ENCODE measurements around the gene TSPAN9.

The TSPAN9 gene

DNA sequence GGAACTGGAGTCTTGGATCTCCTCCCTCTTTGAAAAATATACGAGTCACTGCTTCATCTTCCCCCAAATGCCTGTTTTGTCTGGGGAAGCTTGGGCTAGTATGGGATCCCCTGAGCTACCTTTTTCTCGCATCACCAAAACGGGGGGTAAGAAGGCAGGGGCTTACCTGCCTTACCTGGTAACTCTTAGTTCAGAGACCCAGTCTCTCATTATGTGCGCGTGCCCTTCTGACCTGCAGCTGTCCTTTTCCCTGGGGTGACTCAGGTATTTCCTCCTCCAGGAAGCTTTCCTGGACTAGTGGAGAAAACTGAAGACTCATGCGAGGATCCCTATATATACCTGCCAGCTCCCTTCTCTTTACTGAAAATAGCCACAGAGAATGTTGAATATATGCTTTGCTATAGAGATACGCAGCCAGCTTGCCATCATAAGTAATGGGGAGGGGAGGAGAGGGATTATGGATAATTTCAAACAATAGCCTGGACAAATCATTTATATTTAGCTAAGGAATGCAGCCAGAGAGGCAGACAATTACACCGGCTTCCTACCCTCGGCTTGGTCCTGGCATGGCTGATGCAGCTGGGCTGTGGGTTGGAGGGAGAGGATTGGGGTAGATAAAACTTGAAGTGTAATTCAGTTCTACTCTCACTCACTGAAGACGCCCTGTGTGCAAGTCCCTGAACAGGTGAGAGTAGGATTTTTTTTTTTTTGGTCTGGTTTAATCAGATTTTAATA is 1.1 kb downstream of the TSPAN9 start:
- no peak for DNase-seq (ENCODE audit: low spot score)

DNA sequence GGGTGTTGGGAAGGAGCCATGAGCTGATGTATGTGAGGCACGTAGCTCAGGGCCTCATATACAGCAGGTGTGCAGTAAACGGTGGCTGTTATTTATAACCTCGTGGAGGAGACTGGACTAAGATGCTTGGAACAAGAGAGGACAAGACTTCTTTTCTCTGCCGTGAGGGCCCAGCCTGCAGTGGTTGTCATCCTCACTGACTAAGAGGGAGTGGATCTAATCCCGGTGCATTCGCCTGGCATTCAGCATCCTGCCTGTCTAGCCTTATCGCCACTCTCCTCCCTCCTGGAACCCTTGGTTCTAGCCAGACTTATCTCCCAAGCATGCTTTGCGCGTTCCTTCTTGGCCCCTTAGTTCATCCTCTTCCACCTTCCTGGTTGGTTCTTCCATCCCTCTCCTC is 3.9 kb downstream of the TSPAN9 start:
- no peak for DNase-seq (ENCODE audit: low spot score)

DNA sequence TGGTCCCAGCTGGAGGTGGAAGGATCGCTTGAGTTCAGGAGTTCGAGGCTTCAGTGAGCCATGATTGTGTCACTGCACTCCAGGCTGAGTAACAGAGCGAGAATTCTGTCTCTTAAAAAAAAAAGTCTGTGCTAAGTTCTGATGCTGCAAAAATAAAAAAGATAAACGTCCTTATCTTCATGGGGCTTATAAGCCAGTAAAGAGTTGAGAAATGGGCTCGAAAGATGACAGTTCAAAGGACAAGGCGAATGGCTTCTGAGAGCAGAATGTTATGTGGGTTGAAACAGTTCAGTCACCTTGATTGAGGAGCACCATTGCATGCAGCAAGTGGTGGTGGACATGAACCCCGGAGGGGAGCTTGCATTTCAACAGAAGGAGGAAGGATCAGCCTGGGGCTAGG is 4.7 kb downstream of the TSPAN9 start:
- DNase-seq (ENCODE audit: low spot score) = no peak

DNA sequence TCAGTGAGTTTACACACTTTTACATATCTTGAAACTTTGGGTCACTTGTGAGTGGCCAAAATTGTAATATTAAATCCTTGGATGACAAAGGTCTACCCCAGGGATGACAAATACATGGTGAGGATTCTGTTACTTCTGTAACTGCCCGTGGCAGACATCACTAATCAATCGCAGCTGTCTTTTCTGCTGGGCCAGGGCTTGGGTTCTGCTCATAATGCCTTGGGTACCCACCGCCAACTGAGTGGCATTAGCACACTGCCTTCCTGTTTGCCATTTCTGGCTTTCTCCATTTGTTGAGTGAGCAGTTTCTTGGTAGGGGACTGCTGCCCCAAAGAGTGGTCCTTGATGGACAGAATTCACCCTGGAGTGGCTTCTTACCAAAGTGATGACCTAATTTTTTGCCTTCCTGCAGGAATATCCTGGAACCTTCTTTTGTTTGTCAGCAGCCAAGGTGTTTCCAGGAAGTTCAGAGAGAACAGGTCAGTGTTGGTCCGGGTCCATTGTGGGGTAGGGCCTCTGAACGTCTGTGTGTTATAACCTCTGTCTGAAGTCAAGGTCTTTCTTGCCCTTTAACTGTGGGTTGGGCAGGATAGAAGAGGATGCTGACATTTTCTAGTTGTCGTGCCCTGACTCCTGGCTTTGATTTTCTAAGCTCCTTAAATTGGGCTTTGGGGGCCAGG is 6.2 kb downstream of the TSPAN9 start:
- no peak for DNase-seq (ENCODE audit: low spot score)

DNA sequence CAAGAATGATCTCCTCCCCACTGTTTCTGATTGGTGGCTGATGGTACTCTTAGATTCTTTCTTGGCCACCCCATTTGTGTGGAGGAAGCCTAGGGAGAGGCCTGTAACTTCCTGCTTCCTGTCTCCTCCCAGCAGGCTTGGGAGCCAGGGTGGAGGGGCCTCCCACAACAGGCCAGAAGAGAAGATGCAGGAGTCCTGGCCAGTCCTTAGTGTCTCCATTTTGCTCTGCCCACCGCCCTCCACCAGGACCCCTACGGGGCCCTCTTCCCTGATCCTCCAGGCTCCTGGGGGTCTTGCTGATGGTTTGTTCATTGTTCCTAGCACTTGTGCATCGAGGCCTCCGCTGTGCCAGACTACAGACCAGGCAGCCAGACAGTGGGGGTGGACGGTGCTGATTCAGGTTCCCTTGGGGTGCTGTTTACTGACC is 6.8 kb downstream of the TSPAN9 start:
- DNase-seq (ENCODE audit: low spot score) = no peak

DNA sequence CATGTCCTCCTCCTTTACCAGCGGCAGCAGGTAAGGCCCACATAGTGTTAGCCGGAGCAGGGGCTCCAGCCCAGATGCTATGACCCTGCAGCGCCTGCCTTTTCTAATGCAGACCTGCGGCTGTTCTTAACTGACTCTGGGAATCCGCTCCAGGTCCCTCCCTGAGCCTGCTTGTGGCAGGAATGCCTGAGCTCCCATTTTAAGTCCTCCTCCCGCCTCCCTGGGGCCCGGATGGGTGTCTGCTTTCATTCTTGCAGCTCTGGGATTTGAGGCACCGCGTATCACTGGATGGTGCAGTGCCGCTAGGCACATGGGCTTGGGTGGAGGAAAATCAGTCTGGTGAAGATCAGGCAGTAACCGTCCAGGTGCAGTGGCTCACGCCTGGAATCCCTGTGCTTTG is 7.6 kb downstream of the TSPAN9 start:
- no peak for DNase-seq (ENCODE audit: low spot score)

DNA sequence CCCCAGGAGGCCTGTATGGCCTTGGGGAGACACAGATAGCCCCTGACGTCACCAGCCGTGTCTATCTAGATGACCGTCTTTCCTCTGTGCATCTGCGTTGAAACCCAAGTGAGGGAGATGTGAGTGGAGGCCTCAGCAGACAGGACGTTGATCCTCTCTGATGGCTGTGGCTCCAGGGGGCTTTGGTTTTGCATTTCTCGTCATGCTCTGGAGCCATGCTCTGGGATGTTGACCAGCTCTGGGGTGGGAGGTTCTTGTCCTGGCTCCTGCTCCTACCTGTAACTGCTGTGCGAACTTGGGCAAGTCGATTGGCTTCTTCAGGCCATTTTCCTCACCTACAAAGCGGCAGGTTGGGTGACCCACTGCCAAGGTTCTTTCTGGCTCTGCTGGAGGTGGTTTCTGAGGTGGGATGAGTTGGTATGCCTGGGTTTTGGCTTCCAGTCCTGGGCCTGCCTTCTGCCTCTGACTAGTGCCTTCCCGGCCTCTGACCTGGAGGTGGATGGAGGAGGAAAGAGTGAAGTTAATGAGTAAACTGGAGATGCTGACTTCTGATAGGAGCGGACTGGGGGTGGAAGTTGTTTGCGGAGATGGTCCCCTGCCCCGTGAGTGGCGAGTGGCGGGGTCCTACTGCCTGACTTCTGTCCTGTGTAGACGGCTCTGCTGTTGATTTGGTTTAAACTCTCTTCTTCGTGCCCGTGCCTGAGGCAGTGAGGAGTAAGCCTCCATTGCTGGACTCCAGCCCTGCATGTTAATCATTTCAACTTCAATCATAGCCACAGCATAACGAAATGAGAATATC is 8.4 kb downstream of the TSPAN9 start:
- DNase-seq (ENCODE audit: low spot score) = no peak

DNA sequence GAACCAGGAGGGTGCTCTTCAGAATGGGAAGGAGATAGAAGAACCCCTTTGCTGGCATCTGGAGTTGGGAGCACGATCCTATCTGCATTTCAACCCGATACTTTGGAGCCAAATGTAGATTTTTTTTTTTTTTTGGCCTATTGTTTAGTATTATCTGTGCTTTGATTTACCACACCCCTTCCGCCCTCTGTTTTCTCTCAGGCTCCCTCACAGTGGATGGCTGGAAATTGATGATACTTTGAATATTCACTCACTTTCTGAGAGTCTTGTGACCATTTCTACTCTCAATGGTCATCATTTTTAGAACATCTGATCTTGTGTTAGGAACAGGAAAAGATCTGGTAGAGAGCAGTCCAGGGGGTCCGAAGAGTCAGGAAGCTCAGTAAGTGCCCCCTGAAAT is 9.0 kb downstream of the TSPAN9 start:
- no peak for DNase-seq (ENCODE audit: low spot score)

DNA sequence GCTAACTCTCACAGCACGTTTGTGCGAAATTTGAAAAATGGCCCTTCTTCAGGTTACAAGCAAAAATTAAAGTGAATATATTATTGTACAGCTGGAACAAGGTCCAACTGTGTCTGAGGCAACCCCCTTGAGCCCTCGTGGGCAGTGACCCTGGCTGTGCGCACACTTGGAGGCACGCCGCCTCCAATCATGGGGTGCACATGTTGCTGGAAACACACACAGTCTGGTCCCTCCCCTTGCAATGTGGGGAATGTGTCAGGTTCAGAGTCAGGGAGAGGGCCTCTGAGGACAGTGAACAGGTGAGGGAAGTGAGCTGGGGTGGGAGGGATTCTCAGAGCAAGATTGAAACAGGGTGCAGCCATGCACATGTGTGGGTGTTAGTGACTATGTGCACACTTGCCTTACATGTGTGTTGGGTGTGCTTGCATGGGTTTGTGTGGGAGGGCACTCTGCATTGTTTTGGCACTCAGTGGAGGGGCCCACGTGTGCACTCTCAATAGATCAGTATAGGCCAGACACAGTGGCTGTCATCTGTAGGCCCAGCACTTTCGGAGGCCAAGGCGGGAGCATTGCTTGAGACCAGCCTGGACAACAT is 9.6 kb downstream of the TSPAN9 start:
- no peak for DNase-seq (ENCODE audit: low spot score)

DNA sequence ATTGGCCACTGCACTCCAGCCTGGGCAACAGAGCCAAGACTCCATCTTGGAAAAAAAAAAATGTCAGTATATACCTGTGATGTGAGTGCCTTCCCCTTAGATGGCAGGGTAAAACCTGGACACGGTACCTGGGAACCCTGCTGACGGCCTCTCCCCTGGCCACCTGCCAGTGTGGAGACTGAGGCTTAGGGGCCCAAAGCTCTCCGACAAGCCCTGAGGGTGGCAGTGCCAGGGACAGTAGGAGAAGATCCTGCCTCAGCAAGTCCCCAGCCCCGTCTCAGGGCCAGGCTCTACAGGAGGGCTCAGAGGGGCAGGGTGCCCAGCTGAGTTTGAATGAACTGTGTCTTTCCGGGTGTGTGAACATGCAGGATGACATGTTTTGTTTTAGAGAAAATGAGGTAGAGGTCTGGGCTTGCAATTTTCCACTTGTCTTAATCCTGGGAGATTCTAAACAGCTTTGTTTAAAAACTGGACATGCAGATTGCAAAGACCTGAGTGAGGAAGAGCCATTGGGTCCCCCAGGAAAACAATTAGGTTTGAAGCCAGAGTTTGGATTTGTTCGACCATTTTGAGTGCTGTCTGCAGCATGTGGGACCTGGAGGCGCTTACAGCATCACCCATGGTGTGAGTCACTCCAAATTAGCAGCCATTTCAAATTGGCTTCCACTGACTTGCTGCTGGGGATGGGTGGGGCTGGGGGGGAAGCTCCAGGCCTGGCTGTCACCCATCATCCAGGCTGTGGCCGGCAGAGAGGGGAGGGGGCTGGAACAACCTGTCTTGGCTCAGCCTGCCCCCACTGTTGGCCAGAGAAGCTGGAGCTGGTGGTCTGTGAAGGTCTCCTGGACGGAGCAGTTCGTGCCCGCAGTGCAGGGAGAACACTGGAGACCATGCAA is 10.8 kb downstream of the TSPAN9 start:
- peak; percentile 37 for DNase-seq (ENCODE audit: low spot score)

DNA sequence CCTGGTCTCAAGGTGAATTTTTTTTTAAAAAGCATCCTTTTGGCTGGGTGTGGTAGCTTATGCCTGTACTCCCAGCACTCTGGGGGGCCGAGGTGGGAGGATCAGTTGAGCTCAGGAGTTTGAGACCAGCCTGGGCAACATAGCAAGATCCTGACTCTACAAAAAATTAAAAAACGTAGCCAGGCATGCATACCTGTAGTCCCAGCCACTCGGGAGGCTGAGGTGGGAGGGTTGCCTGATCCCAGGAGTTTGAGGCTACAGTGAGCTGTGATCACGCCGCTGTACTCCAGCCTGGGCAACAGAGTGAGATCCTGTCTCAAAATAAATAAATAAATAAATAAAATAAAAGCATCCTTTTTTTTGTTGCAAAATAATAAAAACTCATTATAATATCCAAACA is 12.4 kb downstream of the TSPAN9 start:
- DNase-seq (ENCODE audit: low spot score) = no peak

DNA sequence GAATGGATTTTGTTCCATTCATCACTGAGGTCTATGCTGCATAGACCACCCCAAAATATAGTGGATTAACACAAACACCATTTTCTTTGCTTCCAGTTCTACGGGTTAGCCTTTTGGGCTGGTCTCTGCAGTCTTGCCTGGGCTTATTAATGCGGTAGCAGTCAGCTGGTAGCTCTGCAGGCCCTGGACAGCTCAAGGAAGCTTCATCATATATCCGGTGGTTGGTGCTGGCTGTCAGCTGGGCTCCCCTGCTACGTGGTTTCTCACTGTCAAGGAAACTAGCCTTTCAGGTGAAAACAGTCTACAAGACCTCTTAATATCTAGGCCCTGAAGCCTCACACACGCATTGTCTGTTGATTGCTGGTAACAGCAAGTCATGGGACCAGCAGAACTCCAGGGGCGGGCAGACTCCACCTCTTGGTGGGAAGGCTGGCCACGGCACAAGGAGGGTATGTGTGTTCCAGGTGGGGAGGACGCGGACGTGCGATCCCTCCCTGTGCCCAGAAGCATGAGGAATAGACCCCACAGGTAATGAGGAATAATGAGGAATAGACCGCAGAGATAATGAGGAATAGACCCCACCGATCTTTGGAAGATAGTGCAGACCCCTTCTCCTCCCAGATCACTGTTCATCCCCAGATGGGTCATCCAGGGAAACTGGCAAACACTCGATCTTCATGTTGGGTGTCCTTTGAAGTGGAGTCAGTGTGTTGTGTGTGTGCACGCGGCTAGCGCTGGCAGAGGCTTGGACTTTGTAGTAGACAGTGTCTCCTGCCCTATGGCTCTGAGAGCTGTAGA is 13.3 kb downstream of the TSPAN9 start:
- no peak for DNase-seq (ENCODE audit: low spot score)

DNA sequence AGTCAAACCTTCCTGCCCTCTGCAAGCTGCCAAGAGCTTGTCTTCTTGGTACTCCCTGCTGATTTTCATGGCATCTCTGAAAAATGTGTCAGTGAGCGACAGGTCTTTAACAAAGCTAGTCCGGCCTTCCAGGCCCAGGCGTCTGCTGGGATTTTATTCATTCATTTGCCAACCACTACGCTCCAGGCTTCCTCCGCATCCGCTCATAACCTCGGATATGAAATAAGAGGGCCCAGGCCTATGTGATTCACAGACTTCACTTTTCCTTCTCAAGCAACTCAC is 13.8 kb downstream of the TSPAN9 start:
- DNase-seq (ENCODE audit: low spot score) = no peak

DNA sequence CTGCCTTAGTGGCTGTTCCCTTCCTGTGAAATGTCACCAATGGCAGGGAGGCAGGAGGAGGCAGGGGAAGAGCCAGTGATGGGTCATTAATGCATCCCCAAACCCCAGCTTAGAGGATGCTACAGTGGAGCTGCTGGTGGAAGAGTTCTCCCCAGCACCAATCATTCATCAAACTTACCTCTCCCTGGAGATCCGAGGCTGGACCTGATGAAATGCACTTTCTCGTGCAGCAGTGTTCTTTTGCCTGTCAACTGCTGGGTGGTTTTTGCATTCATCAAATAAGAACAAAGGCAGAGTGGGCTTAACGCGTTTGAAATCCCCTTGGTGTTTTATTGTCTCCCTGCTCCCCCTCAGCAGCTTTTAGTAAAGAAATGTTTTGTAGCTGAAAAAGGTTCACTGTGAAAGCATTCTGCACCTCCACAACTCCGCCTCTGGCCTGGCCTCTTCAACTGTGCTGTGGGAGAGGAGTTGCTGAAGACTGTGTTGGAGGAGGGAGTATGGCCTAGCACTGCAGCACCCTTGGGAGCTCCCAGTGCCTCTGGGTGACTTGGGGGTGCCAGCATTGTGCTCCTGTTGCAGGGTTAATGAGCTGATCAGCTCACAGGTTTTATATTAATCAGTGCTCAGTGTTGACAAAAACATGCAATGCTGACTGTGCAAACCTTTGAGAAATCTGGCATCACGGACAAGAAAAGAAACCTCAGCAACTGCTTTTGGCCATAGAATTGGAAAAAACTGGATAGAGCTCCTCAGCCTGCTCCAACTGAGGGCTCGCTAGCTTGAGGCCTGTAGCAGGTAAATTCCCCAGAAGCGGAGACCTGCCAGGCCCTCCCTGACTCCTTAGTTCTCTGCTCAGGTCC is 14.4 kb downstream of the TSPAN9 start:
- DNase-seq (ENCODE audit: low spot score) = no peak

DNA sequence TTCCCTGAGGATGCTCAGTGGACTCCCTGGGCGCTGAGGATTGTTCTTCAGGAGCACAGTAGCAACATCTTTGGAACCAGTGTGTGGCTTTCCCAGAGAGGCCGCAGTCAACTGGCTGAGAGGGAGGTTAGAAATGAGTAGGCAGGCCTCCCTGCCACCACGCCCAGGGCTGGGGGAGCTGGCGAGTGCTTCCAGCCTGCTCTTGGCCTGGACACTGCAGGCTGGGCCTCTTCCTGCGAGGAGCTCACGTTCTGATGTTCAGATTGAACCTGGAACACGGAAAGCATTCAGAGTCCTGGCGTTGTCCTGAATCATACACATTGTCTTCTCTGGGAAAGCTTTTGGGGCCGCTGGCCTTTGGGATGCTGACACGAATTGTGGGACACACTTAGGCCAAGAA is 15.6 kb downstream of the TSPAN9 start:
- DNase-seq (ENCODE audit: low spot score) = no peak

DNA sequence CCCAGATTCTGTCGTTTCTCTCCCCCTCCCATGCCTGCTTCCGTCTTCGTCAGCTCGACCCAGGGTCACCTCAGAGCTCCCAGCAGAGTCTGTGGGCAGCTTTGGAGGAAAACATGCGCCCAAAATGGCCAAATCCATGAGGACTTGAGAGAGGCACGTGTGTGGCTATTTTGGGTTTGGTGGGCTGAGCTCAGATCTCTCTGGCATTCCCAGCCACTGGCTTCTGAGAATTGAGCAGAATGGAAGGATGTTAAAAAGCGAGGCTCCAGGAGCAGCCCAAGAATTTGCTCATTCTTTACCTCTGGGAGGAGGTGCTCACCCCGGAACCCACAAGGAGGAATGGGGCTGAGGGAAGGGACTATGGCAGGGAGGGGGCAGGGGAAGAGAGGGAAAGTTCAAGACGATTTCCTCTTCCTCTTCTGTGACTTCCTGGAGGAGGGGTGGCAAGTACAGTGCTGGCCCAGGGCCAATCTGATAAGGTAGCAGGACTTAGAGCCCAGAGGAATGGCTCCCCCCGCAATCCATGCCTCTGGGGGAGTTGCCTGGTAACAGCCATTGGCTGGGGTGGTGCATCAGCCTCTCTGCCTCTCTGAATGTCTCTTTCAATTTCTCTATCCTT is 20.1 kb downstream of the TSPAN9 start:
- DNase-seq (ENCODE audit: low spot score) = no peak

DNA sequence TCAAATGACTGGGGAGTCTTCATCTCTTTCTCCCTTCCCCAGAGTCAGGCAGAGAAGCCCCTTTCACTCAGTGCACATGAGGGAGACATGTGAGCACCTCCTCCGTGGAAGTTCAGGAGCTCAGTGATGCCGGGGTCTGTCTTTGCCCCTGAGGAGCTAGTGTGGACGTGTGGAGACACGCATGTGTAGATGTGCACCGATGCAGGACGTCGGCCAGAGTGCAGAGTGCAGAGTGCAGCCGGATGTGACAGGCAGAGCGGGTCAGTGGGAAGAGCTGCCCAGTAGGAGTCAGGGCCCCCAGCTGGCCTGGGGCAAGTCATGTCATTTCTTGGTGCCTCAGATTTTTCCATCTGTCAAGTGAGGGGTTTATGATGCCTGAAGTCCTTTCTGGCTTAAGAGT is 20.7 kb downstream of the TSPAN9 start:
- DNase-seq (ENCODE audit: low spot score) = no peak

DNA sequence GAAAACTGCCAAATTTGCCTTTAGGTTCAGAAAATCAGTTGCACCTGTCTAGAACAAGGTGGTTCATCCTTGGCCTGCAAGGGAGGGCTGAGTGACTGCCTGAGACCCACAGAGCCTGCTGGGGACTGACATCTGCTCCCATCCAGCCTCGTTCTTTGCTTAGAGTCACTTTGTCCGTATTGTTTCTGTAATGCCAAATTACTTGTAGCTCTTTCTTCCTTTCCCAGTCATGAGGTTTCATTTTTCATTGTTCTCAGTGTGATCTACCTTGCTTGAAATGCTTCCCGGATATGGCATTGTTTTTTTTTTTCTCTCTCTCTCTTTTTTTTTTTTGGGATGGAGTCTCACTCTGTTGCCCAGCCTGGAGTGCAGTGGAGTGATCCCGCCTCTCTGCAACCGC is 21.3 kb downstream of the TSPAN9 start:
- no peak for DNase-seq (ENCODE audit: low spot score)

DNA sequence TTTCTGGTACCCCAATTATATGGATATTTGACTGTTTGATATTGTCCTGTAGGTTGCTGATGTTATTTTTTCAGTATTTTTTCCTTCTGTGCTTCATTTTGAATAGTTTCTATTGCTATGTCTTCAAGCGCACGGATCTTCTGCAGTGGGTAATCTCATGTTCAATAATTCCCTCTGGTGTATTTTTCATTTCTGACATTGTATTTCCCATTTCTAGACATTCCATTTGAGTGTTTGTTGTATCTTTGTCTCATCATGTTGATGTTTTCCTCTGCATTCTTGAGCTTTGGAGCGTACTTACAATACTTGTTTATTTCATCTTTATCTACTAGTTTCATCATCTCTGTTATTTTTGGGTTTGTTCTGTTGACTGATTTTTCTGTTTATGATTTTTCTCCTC is 22.0 kb downstream of the TSPAN9 start:
- no peak for DNase-seq (ENCODE audit: low spot score)
